Adrenal gland (tissue), 12 donors: ENCODE data around the gene ZBTB12. TPM values are rescaled to one million over a fixed set of nuclear protein-coding genes. Genes with fewer than 3 reads are reported as not detected.
A peak's percentile ranks its signal among the peaks of the same experiment; 100 is the strongest.

Experiments
- DNase-seq, 7 donors: peaks; one replicate each; pipeline ENCODE4 v3.0.0-alpha.2; 2019 to 2020
- H3K27ac ChIP-seq, 5 donors: fragments of 200-600 bp; sonication (generic) in 4 of 5; 1 replicate in 3 of 5; 2 replicates in 2 of 5; pipeline versions ENCODE4 v1.5.1 to v1.8.0; 2016 to 2020; ENCODE audit warnings: mild to moderate bottlenecking in 1 of 5
- H3K27me3 ChIP-seq: fragments of 200-600 bp; 2 replicates; pipeline ENCODE4 v1.8.0; 2021
- H3K36me3 ChIP-seq, 2 donors: fragments of 200-600 bp; replicated peaks in 1 of 2; 1 replicate in 1 of 2; 2 replicates in 1 of 2; pipeline versions ENCODE4 v1.5.1 to v1.8.0; 2018 to 2022
- H3K4me1 ChIP-seq, 2 donors: fragments of 200-600 bp; replicated peaks in 1 of 2; 1 replicate in 1 of 2; 2 replicates in 1 of 2; pipeline versions ENCODE4 v1.5.1 to v1.8.0; 2018 to 2021
- H3K4me3 ChIP-seq, 4 donors: fragments of 200-600 bp; sonication (generic) in 3 of 4; one replicate each; pipeline ENCODE4 v1.5.1; 2016 to 2018
- H3K9me3 ChIP-seq, 3 donors: fragments of 200-600 bp; sonication (generic) in 1 of 3; replicated peaks in 1 of 3; 1 replicate in 2 of 3; 2 replicates in 1 of 3; pipeline versions ENCODE4 v1.5.1 to v1.8.0; 2016 to 2021
- CTCF ChIP-seq, 6 experiments: fragments of 450-650 bp in 4 of 6; fragments of 200-600 bp in 2 of 6; sonication (generic) in 1 of 6; IDR thresholded peaks; 1 replicate in 5 of 6; 2 replicates in 1 of 6; pipeline versions ENCODE4 v1.5.1 to v1.8.0; 2016 to 2021; ENCODE audit warnings: antibody characterized with exemption in 6 of 6, mild to moderate bottlenecking in 2 of 6, moderate library complexity in 1 of 6
- POLR2A ChIP-seq, 2 donors: fragments of 450-650 bp; IDR thresholded peaks; one replicate each; pipeline ENCODE4 v1.6.1; 2017; ENCODE audit warnings: antibody characterized with exemption in 2 of 2, mild to moderate bottlenecking in 2 of 2, moderate library complexity in 1 of 2
- WGBS, 4 donors: extraction: QIAGEN DNeasy Blood & Tissue Kit in 2 of 4; methylation state at CpG; one replicate each; pipeline versions ENCODE4 v1.1.5 to v1.1.7; 2013 to 2017; 5-methylcytosine and 5-hydroxymethylcytosine counted together
- intact Hi-C, 2 donors: fragments of 100-400 bp; cut with DNase I; formaldehyde crosslinking; loops; one replicate each; pipeline versions ENCODE4 v1.14.1 to v1.15.0; 2022 to 2023
- polyA plus RNA-seq, 3 donors: library from polyadenylated mRNA; stranded (reverse); fragments of 200-250 nt in 2 of 3; fragments of 350-450 nt in 1 of 3; fragmentation: Illumina TruSeq in 1 of 3; extraction: RNeasy Lipid Tissue Mini Kit (QIAGEN cat#74804) in 1 of 3; gene quantifications; one replicate each; pipeline ENCODE4 v1.2.3, GENCODE V29; 2013 to 2014
- total RNA-seq, 9 donors: library from RNA; depleted of rRNA in 4 of 9; stranded (reverse); fragments of >200 nt in 4 of 9; fragments of 120-200 nt in 1 of 9; fragmentation: NEBNext Ultra II Directional in 1 of 9; extraction: Animal tissue kit (Norgen Biotek cat#: 25700) in 1 of 9; gene quantifications; one replicate each; pipeline versions ENCODE4 v1.1.0 to v1.2.4, GENCODE V29; 2013 to 2023
- donor health status: healthy with polysubstance abuse.
- donor health status: Bipolar disorder and iron deficiency.
- donor health status: DM: yes; HTN: yes; CAD: no.
- donor health status: DM: no; HTN: no; CAD: no.
- donor health status: DM: no; HTN: no; CAD: no.
- donor health status: DM: yes; HTN: yes; CAD: no.

The ZBTB12 gene
- total and polyA plus RNA-seq, 12 donors = 0.69 to 14.5 (median 3.0) TPM

- DNase-seq = peak; percentile 81 to 95 (median 94)
- intact Hi-C loops = no loop called here
- peak within 1 kb of the TSS; percentile 58 to 94 (median 90) for H3K27ac ChIP-seq
- TF ChIP-seq CTCF (IDR thresholded peaks at IDR 0.05) (no peak), POLR2A (IDR thresholded peaks at IDR 0.05) (peak in 1 of 2 donors; percentile 34)
- peaks cover 12 to 15% of the 10 kb centered on the region in 2 donors for H3K4me1 ChIP-seq
- H3K27me3 ChIP-seq = no peaks in the 10 kb centered on the region
- H3K9me3 ChIP-seq = no peaks in the 10 kb centered on the region
- no peaks in the 10 kb centered on the region for H3K36me3 ChIP-seq
- H3K4me3 ChIP-seq = peak within 1 kb of the TSS in 1 of 4 donors; percentile 30
- 42 to 55% (median 53%) methylated on average over 9 to 11 of the region's 11 CpGs for WGBS, 4 donors
These were observed 43.9 kb upstream of the ZBTB12 start, which contains the start of gene CFB for GRCh38 chr6:31945507-31946369. CFB (plus strand) TSS chr6:31946095; CDS start chr6:31946222, 127 bp downstream.

GRCh38 chr6:31945154-31945506 lies 43.2 kb upstream of the ZBTB12 start:
- Histone ChIP-seq H3K27ac (peak overlapping the region in 4 of 5 donors; percentile 58 to 94 (median 88)), H3K4me1 (peaks cover 12 to 15% of the 10 kb centered on the region in 2 donors), H3K4me3 (no peak overlapping the region), H3K27me3 (no peaks in the 10 kb centered on the region), H3K36me3 (no peaks in the 10 kb centered on the region), H3K9me3 (no peaks in the 10 kb centered on the region)
- TF ChIP-seq CTCF (IDR thresholded peaks at IDR 0.05) = no peak
- no peak for TF ChIP-seq POLR2A (IDR thresholded peaks at IDR 0.05)
- intact Hi-C loops = no loop called here
- 38 to 59% (median 57%) methylated on average over 9 of the region's 9 CpGs for WGBS, 4 donors
- DNase-seq = no peak

- no peaks in the 10 kb centered on the region for H3K9me3 ChIP-seq
- intact Hi-C loops = no loop called here
- no peaks in the 10 kb centered on the region for H3K36me3 ChIP-seq
- WGBS, 4 donors = 78 to 88% (median 82%) methylated on average over 1 to 3 of the region's 3 CpGs
- no peak overlapping the region for H3K27ac ChIP-seq
- no peak for DNase-seq
- no peak for TF ChIP-seq POLR2A (IDR thresholded peaks at IDR 0.05)
- no peak for TF ChIP-seq CTCF (IDR thresholded peaks at IDR 0.05)
- H3K27me3 ChIP-seq = no peaks in the 10 kb centered on the region
- H3K4me3 ChIP-seq = no peak overlapping the region
- peaks cover 12 to 15% of the 10 kb centered on the region in 2 donors for H3K4me1 ChIP-seq
These were observed 41.9 kb upstream of the ZBTB12 start for GRCh38 chr6:31943742-31944141.

GRCh38 chr6:31940256-31940664 lies 38.4 kb upstream of the ZBTB12 start:
- Histone ChIP-seq H3K36me3 (no peaks in the 10 kb centered on the region), H3K4me3 (no peak overlapping the region), H3K9me3 (no peaks in the 10 kb centered on the region), H3K4me1 (peaks cover 3 to 5% of the 10 kb centered on the region in 2 donors), H3K27ac (no peak overlapping the region), H3K27me3 (no peaks in the 10 kb centered on the region)
- TF ChIP-seq CTCF (IDR thresholded peaks at IDR 0.05) (no peak), POLR2A (IDR thresholded peaks at IDR 0.05) (no peak)
- no peak for DNase-seq
- 20 to 38% (median 22%) methylated on average over 6 of the region's 6 CpGs for WGBS, 4 donors
- intact Hi-C loops = no loop called here
